ENCODE data around the gene TTC7B.

The TTC7B gene

GRCh38 chr14:90853116-90853515, 36.9 kb upstream of the TTC7B start:
- Histone ChIP-seq H3K9ac (no peak overlapping the region), H2AFZ (ENCODE audit: low read depth) (no peak overlapping the region), H3K4me3 (IDR thresholded peaks at IDR 0.05; ENCODE audit: insufficient read depth, low read depth, low read length) (no peak overlapping the region), H4K20me1 (ENCODE audit: insufficient read depth) (no peaks in the 10 kb centered on the region), H3K79me2 (ENCODE audit: insufficient read depth, low read depth) (no peaks in the 10 kb centered on the region), H3K27me3 (ENCODE audit: insufficient read depth, low read depth) (no peaks in the 10 kb centered on the region), H3K27ac (no peak overlapping the region), H3K4me1 (ENCODE audit: low read depth, poor library complexity, severe bottlenecking) (no peaks in the 10 kb centered on the region), H3K4me2 (no peak overlapping the region), H3K36me3 (ENCODE audit: insufficient read depth) (no peaks in the 10 kb centered on the region)
- TF ChIP-seq CTCF (conservative IDR thresholded peaks at IDR 0.05; ENCODE audit: low read depth, low read length), result no peak

GRCh38 chr14:90851327-90852036, 35.3 kb upstream of the TTC7B start:
- Histone ChIP-seq H2AFZ (ENCODE audit: low read depth) (no peak overlapping the region), H3K9ac (no peak overlapping the region), H3K4me1 (ENCODE audit: low read depth, poor library complexity, severe bottlenecking) (no peaks in the 10 kb centered on the region), H3K4me3 (IDR thresholded peaks at IDR 0.05; ENCODE audit: insufficient read depth, low read depth, low read length) (no peak overlapping the region), H3K27ac (no peak overlapping the region), H3K79me2 (ENCODE audit: insufficient read depth, low read depth) (no peaks in the 10 kb centered on the region), H3K4me2 (no peak overlapping the region), H3K36me3 (ENCODE audit: insufficient read depth) (no peaks in the 10 kb centered on the region), H4K20me1 (ENCODE audit: insufficient read depth) (no peaks in the 10 kb centered on the region), H3K27me3 (ENCODE audit: insufficient read depth, low read depth) (no peaks in the 10 kb centered on the region)
- no peak for TF ChIP-seq CTCF (conservative IDR thresholded peaks at IDR 0.05; ENCODE audit: low read depth, low read length)

GRCh38 chr14:90850487-90850886, 34.3 kb upstream of the TTC7B start:
- H3K79me2 ChIP-seq (ENCODE audit: insufficient read depth, low read depth), result no peaks in the 10 kb centered on the region
- H3K27ac ChIP-seq, result no peak overlapping the region
- H3K4me2 ChIP-seq, result no peak overlapping the region
- no peaks in the 10 kb centered on the region for H3K4me1 ChIP-seq (ENCODE audit: low read depth, poor library complexity, severe bottlenecking)
- H3K4me3 ChIP-seq (IDR thresholded peaks at IDR 0.05; ENCODE audit: insufficient read depth, low read depth, low read length), result no peak overlapping the region
- H4K20me1 ChIP-seq (ENCODE audit: insufficient read depth), result no peaks in the 10 kb centered on the region
- TF ChIP-seq CTCF (conservative IDR thresholded peaks at IDR 0.05; ENCODE audit: low read depth, low read length), result no peak
- H2AFZ ChIP-seq (ENCODE audit: low read depth), result no peak overlapping the region
- H3K9ac ChIP-seq, result no peak overlapping the region
- H3K36me3 ChIP-seq (ENCODE audit: insufficient read depth), result no peaks in the 10 kb centered on the region
- no peaks in the 10 kb centered on the region for H3K27me3 ChIP-seq (ENCODE audit: insufficient read depth, low read depth)

GRCh38 chr14:90849787-90850444, 33.7 kb upstream of the TTC7B start:
- Histone ChIP-seq H3K79me2 (ENCODE audit: insufficient read depth, low read depth) (no peaks in the 10 kb centered on the region), H3K27me3 (ENCODE audit: insufficient read depth, low read depth) (no peaks in the 10 kb centered on the region), H3K9ac (no peak overlapping the region), H2AFZ (ENCODE audit: low read depth) (no peak overlapping the region), H3K27ac (no peak overlapping the region), H4K20me1 (ENCODE audit: insufficient read depth) (no peaks in the 10 kb centered on the region), H3K4me2 (no peak overlapping the region), H3K4me3 (IDR thresholded peaks at IDR 0.05; ENCODE audit: insufficient read depth, low read depth, low read length) (no peak overlapping the region), H3K4me1 (ENCODE audit: low read depth, poor library complexity, severe bottlenecking) (no peaks in the 10 kb centered on the region), H3K36me3 (ENCODE audit: insufficient read depth) (no peaks in the 10 kb centered on the region)
- no peak for TF ChIP-seq CTCF (conservative IDR thresholded peaks at IDR 0.05; ENCODE audit: low read depth, low read length)

All from KMS-11 (cell line).